IPS-20b (cell line): Measurements from ENCODE around the gene CTNS.

Experiments used
- H3K27ac ChIP-seq: one replicate; pipeline ENCODE4 v1.5.1; 2013; ENCODE audit warnings: low read length
- H3K27me3 ChIP-seq: 2 replicates; pipeline ENCODE4 v1.6.1; 2013; ENCODE audit warnings: mild to moderate bottlenecking, low read length, inconsistent platforms; ENCODE audit not compliant: insufficient read depth
- H3K36me3 ChIP-seq: 2 replicates; pipeline ENCODE4 v1.6.1; 2013; ENCODE audit warnings: low read depth, mild to moderate bottlenecking, inconsistent platforms, low read length, moderate library complexity; ENCODE audit not compliant: insufficient read depth
- H3K4me1 ChIP-seq: 2 replicates; pipeline ENCODE4 v1.6.1; 2013; ENCODE audit warnings: mild to moderate bottlenecking, control low read depth, inconsistent platforms, low read length, moderate library complexity; ENCODE audit not compliant: insufficient read depth
- H3K4me3 ChIP-seq: 2 replicates; pipeline ENCODE4 v1.5.1; 2013; ENCODE audit warnings: mild to moderate bottlenecking, low read length, inconsistent platforms
- H3K9ac ChIP-seq: 2 replicates; pipeline ENCODE4 v1.6.1; 2013; ENCODE audit warnings: low read depth, mild to moderate bottlenecking, inconsistent platforms, low read length, moderate library complexity
- H3K9me3 ChIP-seq: 2 replicates; pipeline ENCODE4 v1.6.1; 2013; ENCODE audit warnings: mild to moderate bottlenecking, low read depth, low read length, inconsistent platforms; ENCODE audit not compliant: insufficient read depth

CTNS gene

GRCh38 chr17:3602499-3602898 lies 34.1 kb upstream of the CTNS start:
- Histone ChIP-seq H3K4me1 (no peaks in the 10 kb centered on the region), H3K9me3 (no peaks in the 10 kb centered on the region)

GRCh38 chr17:3603119-3603869 lies 33.3 kb upstream of the CTNS start:
- Histone ChIP-seq H3K27me3 (no peaks in the 10 kb centered on the region), H3K27ac (no peak overlapping the region), H3K36me3 (peaks cover 17% of the 10 kb centered on the region)

More at GRCh38 chr17:3602499-3602898, 34.1 kb upstream of the CTNS start:
- peaks cover 10% of the 10 kb centered on the region; the same call in 1 of the 2 replicates for H3K36me3 ChIP-seq
- no peaks in the 10 kb centered on the region for H3K27me3 ChIP-seq
- no peak overlapping the region for H3K27ac ChIP-seq
- H3K9ac ChIP-seq: no peak overlapping the region
- H3K4me3 ChIP-seq: no peak overlapping the region

GRCh38 chr17:3603870-3604259 lies 32.7 kb upstream of the CTNS start:
- H3K36me3 ChIP-seq: peaks cover 23% of the 10 kb centered on the region
- no peak overlapping the region for H3K27ac ChIP-seq
- no peak overlapping the region for H3K4me3 ChIP-seq
- H3K9me3 ChIP-seq: no peaks in the 10 kb centered on the region
- no peaks in the 10 kb centered on the region for H3K27me3 ChIP-seq
- no peaks in the 10 kb centered on the region for H3K4me1 ChIP-seq
- H3K9ac ChIP-seq: no peak overlapping the region

More at GRCh38 chr17:3603119-3603869, 33.3 kb upstream of the CTNS start:
- H3K4me1 ChIP-seq: no peaks in the 10 kb centered on the region
- H3K9me3 ChIP-seq: no peaks in the 10 kb centered on the region
- H3K4me3 ChIP-seq: no peak overlapping the region
- H3K9ac ChIP-seq: no peak overlapping the region

GRCh38 chr17:3609689-3610088 lies 26.9 kb upstream of the CTNS start:
- H3K9ac ChIP-seq: no peak overlapping the region
- H3K9me3 ChIP-seq: no peaks in the 10 kb centered on the region
- H3K4me3 ChIP-seq: no peak overlapping the region
- H3K27me3 ChIP-seq: no peaks in the 10 kb centered on the region
- no peaks in the 10 kb centered on the region for H3K4me1 ChIP-seq
- H3K27ac ChIP-seq: no peak overlapping the region
- peaks cover 64% of the 10 kb centered on the region for H3K36me3 ChIP-seq

- Histone ChIP-seq H3K4me1 (no peaks in the 10 kb centered on the region), H3K9me3 (no peaks in the 10 kb centered on the region), H3K36me3 (peaks cover 72% of the 10 kb centered on the region), H3K9ac (no peak overlapping the region), H3K4me3 (no peak overlapping the region), H3K27ac (no peak overlapping the region), H3K27me3 (no peaks in the 10 kb centered on the region)
Measured at GRCh38 chr17:3610523-3610922, 26.0 kb upstream of the CTNS start.

GRCh38 chr17:3613124-3613523 lies 23.4 kb upstream of the CTNS start:
- no peak overlapping the region for H3K9ac ChIP-seq
- no peak overlapping the region for H3K27ac ChIP-seq
- H3K4me1 ChIP-seq: no peaks in the 10 kb centered on the region
- H3K4me3 ChIP-seq: no peak overlapping the region
- H3K27me3 ChIP-seq: no peaks in the 10 kb centered on the region
- H3K36me3 ChIP-seq: peaks cover 78% of the 10 kb centered on the region
- H3K9me3 ChIP-seq: no peaks in the 10 kb centered on the region

- Histone ChIP-seq H3K9me3 (no peaks in the 10 kb centered on the region), H3K36me3 (peaks cover 74% of the 10 kb centered on the region), H3K4me1 (no peaks in the 10 kb centered on the region), H3K27ac (no peak overlapping the region), H3K27me3 (no peaks in the 10 kb centered on the region), H3K4me3 (no peak overlapping the region), H3K9ac (no peak overlapping the region)
Measured at GRCh38 chr17:3615160-3615870, 21.2 kb upstream of the CTNS start.

- peaks cover 79% of the 10 kb centered on the region for H3K36me3 ChIP-seq
- H3K4me3 ChIP-seq: no peak overlapping the region
- no peaks in the 10 kb centered on the region for H3K9me3 ChIP-seq
- no peak overlapping the region for H3K9ac ChIP-seq
- H3K27ac ChIP-seq: no peak overlapping the region
- H3K27me3 ChIP-seq: no peaks in the 10 kb centered on the region
- no peaks in the 10 kb centered on the region for H3K4me1 ChIP-seq
Measured at GRCh38 chr17:3621146-3621720, 15.3 kb upstream of the CTNS start.

- Histone ChIP-seq H3K36me3 (peaks cover 77% of the 10 kb centered on the region), H3K9ac (no peak overlapping the region), H3K4me1 (no peaks in the 10 kb centered on the region), H3K4me3 (no peak overlapping the region), H3K27me3 (no peaks in the 10 kb centered on the region), H3K27ac (no peak overlapping the region), H3K9me3 (no peaks in the 10 kb centered on the region)
Measured at GRCh38 chr17:3622977-3623594, 13.5 kb upstream of the CTNS start.

GRCh38 chr17:3626831-3627768 lies 9.5 kb upstream of the CTNS start:
- Histone ChIP-seq H3K9ac (no peak overlapping the region), H3K4me1 (no peaks in the 10 kb centered on the region), H3K9me3 (no peaks in the 10 kb centered on the region), H3K36me3 (peaks cover 66% of the 10 kb centered on the region), H3K27me3 (no peaks in the 10 kb centered on the region), H3K27ac (no peak overlapping the region), H3K4me3 (no peak overlapping the region)

- Histone ChIP-seq H3K36me3 (peaks cover 65% of the 10 kb centered on the region), H3K27ac (no peak overlapping the region), H3K4me1 (no peaks in the 10 kb centered on the region), H3K4me3 (no peak overlapping the region), H3K9me3 (no peaks in the 10 kb centered on the region), H3K27me3 (no peaks in the 10 kb centered on the region), H3K9ac (no peak overlapping the region)
Measured at GRCh38 chr17:3627769-3628167, 8.8 kb upstream of the CTNS start.
